Skeletal muscle satellite cell (primary cell): ENCODE results near the gene AGA.
A peak's percentile ranks its signal among the peaks of the same experiment; 100 is the strongest.

Experiments
- H3K27me3 ChIP-seq: 2 replicates; pipeline ENCODE4 v1.7.0; 2013; ENCODE audit warnings: low read length; ENCODE audit not compliant: control insufficient read depth, insufficient read depth
- H3K36me3 ChIP-seq: 2 replicates; pipeline ENCODE4 v1.7.0; 2013; ENCODE audit warnings: mild to moderate bottlenecking, control low read depth, low read length; ENCODE audit not compliant: insufficient read depth
- H3K4me1 ChIP-seq: 2 replicates; pipeline ENCODE4 v1.7.0; 2013; ENCODE audit warnings: low read length; ENCODE audit not compliant: control insufficient read depth, insufficient read depth
- H3K4me2 ChIP-seq: 2 replicates; pipeline ENCODE4 v1.7.0; 2013; ENCODE audit warnings: mild to moderate bottlenecking, low read length
- H3K4me3 ChIP-seq: 2 replicates; pipeline ENCODE4 v1.7.0; 2013; ENCODE audit warnings: low read length
- H3K9ac ChIP-seq: 2 replicates; pipeline ENCODE4 v1.7.0; 2013; ENCODE audit warnings: mild to moderate bottlenecking, low read depth, low read length, moderate library complexity
- H3K9me3 ChIP-seq: replicated peaks from 2 replicates; pipeline ENCODE4 v1.7.0; 2013; ENCODE audit warnings: mild to moderate bottlenecking, control low read depth, low read length

AGA gene

DNA sequence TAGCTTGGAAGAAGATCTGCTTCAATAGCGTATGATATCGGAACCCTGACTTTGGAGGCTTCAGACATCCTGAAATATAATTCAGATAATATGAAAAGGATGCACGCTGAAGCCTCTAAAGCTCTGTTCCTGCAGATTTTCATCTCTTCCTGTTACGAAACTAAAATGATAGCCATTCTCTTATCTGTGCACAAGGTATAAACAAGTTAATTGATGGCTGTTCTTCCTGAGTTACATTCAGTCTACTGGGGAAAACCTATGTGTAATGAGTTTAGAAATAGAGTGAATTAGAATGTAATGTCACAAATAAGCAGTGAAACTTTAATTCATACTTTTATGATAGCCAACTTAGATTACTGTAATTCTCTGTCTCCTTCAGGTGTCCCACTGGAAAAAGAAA is 36.8 kb upstream of the AGA start:
- Histone ChIP-seq H3K9ac (no peak overlapping the region), H3K27me3 (no peaks in the 10 kb centered on the region), H3K36me3 (no peaks in the 10 kb centered on the region), H3K9me3 (no peaks in the 10 kb centered on the region), H3K4me1 (peaks cover 7% of the 10 kb centered on the region), H3K4me3 (no peak overlapping the region), H3K4me2 (no peak overlapping the region)

DNA sequence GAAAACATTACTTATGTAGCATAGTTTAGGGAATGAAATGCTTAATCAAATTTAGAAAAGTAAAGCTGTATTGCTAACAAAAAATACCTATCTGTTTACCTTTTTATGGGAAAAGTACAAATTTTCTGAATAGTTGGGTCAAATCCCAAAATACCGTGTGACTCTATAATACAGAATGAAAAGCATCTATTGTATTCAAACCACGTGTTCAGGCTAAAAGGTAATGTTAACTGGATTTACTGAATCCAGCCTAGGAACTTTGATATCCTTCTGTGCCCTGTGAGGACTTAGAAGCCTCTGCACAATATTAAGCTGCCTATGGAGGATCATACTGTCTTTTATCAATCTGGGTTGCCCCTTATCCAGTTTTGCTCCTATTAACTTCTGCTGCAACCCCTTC is 36.3 kb upstream of the AGA start:
- no peaks in the 10 kb centered on the region for H3K36me3 ChIP-seq
- H3K4me3 ChIP-seq, result no peak overlapping the region
- peaks cover 4% of the 10 kb centered on the region for H3K4me1 ChIP-seq
- H3K27me3 ChIP-seq, result no peaks in the 10 kb centered on the region
- no peaks in the 10 kb centered on the region for H3K9me3 ChIP-seq
- no peak overlapping the region for H3K4me2 ChIP-seq
- no peak overlapping the region for H3K9ac ChIP-seq

DNA sequence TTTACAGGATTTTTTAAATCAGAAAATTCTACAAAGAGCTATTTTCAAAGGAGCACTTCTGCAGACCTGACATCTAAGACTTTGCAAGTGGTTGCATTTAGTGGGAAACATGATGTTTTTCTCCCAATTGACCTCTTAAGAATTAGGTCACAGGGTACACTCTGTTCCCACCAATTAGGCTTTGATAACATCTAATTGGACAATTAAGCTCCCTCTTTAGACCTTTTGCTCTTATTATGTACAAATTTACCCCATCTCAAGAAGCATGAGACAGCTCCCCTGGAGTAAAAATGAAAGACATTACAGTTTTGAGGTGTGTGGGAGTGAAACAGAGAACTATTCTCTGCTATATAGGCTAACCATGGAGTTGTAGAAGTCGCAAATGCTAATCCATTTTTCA is 31.8 kb upstream of the AGA start:
- Histone ChIP-seq H3K4me1 (no peaks in the 10 kb centered on the region), H3K4me2 (no peak overlapping the region), H3K36me3 (no peaks in the 10 kb centered on the region), H3K27me3 (no peaks in the 10 kb centered on the region), H3K9ac (no peak overlapping the region), H3K9me3 (no peaks in the 10 kb centered on the region), H3K4me3 (no peak overlapping the region)

DNA sequence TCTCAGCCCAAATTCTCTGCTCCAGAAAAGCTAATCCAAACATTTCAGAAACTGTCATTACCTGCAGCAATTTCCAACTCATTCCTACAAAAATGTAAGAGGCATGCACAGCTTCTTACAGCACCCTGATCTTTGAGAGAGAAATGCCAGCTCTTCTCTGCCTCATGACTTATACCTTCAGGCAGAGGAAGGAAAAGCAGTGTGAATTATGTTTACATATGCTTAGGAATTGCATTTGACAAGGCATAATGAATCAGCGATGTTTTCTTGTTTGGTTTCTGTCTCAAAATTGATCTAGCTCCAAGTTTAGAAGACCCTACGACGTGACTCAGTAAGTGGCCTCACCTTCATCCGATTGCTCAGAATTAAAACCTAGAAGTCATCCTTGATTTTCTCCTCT is 21.8 kb upstream of the AGA start:
- no peaks in the 10 kb centered on the region for H3K9me3 ChIP-seq
- H3K4me1 ChIP-seq, result no peaks in the 10 kb centered on the region
- no peaks in the 10 kb centered on the region for H3K27me3 ChIP-seq

DNA sequence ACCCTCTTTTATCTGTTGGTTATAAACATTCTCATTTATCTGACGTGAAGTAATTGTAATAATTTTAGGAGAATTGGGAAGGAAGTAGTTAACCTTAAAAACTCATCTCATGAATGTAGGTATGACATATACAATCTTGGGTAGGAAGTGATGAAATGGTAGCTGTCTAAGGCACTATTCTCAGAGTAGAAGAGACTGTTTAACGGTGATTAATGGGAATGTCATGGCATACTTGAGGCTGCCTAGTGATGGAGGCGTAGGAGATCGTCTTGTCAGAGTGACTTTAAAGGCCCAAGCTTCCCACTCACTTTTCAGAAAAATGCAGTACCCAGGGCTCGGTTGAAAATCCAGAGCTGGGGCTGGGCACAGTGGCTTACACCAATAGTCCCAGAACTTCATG is 19.4 kb upstream of the AGA start:
- Histone ChIP-seq H3K4me1 (no peaks in the 10 kb centered on the region), H3K4me3 (no peak overlapping the region), H3K9me3 (no peaks in the 10 kb centered on the region), H3K27me3 (no peaks in the 10 kb centered on the region), H3K9ac (no peak overlapping the region), H3K4me2 (no peak overlapping the region), H3K36me3 (no peaks in the 10 kb centered on the region)

More for the DNA sequence above, 21.8 kb upstream of the AGA start:
- H3K4me2 ChIP-seq, result no peak overlapping the region
- no peak overlapping the region for H3K9ac ChIP-seq
- no peaks in the 10 kb centered on the region for H3K36me3 ChIP-seq
- no peak overlapping the region for H3K4me3 ChIP-seq

DNA sequence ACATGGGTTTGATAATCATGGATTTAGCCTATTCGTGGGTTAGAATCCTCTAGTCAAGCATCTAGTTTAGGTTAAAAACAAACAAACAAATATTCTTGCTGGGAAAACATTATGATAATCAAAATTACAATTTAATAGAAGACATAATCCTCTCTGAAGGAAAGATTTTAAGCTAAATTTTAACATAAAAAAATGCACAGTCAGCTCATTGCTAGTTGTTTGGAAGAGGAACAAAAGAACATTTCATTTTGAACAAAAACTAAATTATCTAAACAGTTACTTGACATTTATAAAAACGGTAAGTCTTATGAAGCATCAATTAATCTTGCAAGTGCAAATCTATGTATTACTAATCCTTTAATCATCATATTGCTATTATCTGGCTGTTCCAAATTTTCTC is 18.2 kb upstream of the AGA start:
- Histone ChIP-seq H3K27me3 (no peaks in the 10 kb centered on the region), H3K9ac (no peak overlapping the region), H3K9me3 (no peaks in the 10 kb centered on the region), H3K36me3 (no peaks in the 10 kb centered on the region), H3K4me1 (peaks cover 4% of the 10 kb centered on the region), H3K4me3 (no peak overlapping the region), H3K4me2 (no peak overlapping the region)

DNA sequence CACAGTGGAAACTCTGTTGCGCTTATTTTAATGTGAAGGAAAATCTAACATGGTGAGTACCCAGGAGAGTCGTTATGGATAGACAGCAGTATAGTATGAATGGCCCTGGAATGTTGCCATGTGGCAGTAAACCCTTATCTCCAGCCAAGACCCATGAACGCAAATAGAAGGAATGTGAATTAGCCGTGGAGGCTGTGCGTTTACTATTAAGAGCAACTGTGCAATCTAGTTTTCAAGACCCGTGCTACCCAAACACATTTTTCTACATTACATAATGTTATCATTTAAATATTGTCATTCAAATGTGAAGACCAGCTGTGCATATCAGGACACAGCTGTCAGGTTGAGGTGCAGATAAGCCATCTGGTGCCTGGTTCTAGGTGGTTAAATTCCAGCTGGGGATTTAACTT is 13.3 kb upstream of the AGA start:
- H3K9ac ChIP-seq, result no peak overlapping the region
- peak overlapping the region; percentile 28 for H3K4me2 ChIP-seq
- H3K36me3 ChIP-seq, result no peaks in the 10 kb centered on the region
- no peaks in the 10 kb centered on the region for H3K9me3 ChIP-seq
- no peak overlapping the region for H3K4me3 ChIP-seq
- peaks cover 5% of the 10 kb centered on the region for H3K4me1 ChIP-seq
- H3K27me3 ChIP-seq, result no peaks in the 10 kb centered on the region

DNA sequence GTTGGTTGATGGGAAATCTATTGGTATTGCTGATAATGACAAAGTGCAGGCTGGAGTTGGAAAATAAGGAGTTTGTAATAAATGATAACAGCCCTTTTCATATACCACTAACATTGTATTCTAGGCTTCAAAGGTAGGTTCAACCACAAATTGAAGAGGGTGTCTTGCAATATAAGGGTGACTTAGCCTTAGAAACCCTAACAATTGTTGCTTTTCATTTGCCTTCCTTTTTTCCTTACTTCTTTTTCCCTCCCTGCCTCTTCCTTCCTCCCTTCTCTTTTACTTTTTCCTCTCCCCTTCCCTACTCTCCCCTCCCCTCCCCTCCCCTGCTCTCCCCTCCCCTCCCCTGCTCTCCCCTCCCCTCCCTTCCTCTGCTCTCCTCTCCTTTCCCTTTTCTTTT is 10.9 kb upstream of the AGA start:
- no peak overlapping the region for H3K4me2 ChIP-seq
- no peaks in the 10 kb centered on the region for H3K9me3 ChIP-seq
- no peak overlapping the region for H3K4me3 ChIP-seq
- no peak overlapping the region for H3K9ac ChIP-seq
- peaks cover 15% of the 10 kb centered on the region for H3K4me1 ChIP-seq
- no peaks in the 10 kb centered on the region for H3K36me3 ChIP-seq
- no peaks in the 10 kb centered on the region for H3K27me3 ChIP-seq

DNA sequence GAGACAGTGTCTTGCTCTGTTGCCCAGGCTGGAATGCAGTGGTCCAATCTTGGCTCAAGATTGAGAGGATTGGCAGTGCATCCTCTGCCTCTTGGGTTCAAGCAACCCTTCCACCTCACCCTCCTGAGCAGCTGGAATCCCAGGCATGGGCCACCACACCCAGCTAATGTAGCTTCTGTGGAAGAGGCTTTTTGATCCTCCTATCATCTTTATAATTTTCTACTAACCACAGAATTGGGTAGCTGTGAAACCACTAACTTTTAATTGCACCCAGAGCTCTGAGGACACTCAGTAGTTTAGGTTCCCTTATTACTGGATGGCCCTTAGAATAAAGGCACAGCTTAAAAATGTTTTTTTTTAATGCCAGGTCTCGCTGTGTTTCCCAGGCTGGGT is 8.9 kb upstream of the AGA start:
- no peak overlapping the region for H3K4me3 ChIP-seq
- H3K4me1 ChIP-seq, result peaks cover 15% of the 10 kb centered on the region
- no peaks in the 10 kb centered on the region for H3K9me3 ChIP-seq
- H3K27me3 ChIP-seq, result no peaks in the 10 kb centered on the region
- no peaks in the 10 kb centered on the region for H3K36me3 ChIP-seq
- H3K4me2 ChIP-seq, result no peak overlapping the region
- no peak overlapping the region for H3K9ac ChIP-seq

DNA sequence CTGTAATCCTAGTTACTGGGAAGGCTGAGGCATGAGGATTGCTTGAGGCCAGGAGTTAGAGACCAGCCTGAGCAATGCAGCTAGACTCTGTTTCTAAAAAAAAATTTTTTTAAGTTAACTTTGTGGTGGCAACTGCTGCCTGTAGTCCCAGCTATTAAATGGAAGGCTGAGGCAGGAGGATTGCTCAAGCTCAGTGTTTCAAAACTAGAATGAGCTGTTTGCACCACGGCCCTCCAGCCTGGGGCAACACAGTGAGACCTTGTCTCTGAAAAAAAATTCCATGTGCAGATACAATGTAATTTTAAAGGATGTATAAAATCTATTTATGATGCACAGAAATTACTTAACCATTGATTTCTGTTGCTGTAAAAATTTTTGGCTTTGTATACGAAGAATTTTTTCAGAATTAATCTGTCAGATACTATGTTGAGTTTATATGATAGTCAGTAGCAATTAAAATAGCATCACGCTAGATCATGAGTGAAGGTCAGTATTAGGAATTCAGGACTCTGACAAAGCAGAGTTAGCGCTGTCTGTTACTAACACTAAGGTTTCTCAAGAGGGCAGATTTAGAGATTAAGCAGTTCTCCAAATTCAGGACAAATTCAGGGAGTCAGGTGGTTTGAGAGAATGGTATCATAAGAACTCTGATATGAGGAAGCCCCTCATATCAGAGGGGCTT is 8.3 kb upstream of the AGA start:
- Histone ChIP-seq H3K9me3 (no peaks in the 10 kb centered on the region), H3K9ac (no peak overlapping the region), H3K36me3 (no peaks in the 10 kb centered on the region), H3K27me3 (no peaks in the 10 kb centered on the region), H3K4me3 (no peak overlapping the region), H3K4me1 (peaks cover 12% of the 10 kb centered on the region), H3K4me2 (no peak overlapping the region)

DNA sequence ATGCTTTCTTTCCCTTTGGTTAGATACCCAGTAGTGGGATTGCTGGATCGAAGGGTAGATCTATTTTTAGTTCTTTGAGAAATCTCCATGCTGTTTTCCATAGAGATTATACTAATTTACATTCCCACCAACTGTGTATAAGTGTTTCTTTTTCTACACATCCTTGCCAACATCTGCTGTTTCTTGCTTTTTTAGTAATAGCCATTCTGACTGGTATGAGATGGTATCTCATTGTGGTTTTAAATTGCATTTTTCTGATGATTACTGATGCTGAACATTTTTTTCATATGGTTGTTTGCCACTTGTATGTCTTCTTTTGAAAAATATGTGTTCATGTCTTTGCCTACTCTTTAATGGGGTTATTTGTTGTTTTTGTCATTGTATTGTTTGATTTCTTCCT is 6.6 kb upstream of the AGA start:
- Histone ChIP-seq H3K27me3 (no peaks in the 10 kb centered on the region), H3K4me3 (no peak overlapping the region), H3K4me2 (peak overlapping the region; percentile 39), H3K4me1 (peaks cover 10% of the 10 kb centered on the region), H3K36me3 (no peaks in the 10 kb centered on the region), H3K9me3 (no peaks in the 10 kb centered on the region), H3K9ac (peak overlapping the region; percentile 14)

DNA sequence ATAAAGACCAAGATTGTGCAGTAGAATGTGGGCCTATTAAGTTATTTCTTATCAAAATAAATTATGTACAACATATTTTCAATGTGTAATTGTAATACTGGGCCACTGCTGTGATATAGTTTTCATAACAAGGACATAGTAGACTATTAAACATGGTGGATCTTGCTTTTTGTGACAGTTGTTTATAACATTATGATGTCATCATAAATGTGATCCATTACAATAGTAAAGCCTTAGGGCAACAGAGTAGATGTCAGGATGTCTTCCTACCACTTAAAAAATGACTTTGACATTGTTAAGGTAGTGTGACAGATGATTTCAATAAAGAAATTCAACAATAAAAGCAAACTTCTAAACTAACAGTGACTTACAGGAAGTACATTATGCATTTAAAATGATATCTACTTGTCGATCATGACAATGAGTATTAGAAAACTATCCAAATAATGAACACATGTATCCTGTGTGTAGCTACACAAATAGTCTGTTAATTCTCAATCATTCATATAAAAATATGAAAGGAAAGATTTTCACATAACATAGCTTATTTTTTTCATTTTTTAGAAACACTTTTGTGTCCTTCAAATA is 5.3 kb upstream of the AGA start:
- no peaks in the 10 kb centered on the region for H3K36me3 ChIP-seq

More for the DNA sequence above, 5.3 kb upstream of the AGA start:
- no peaks in the 10 kb centered on the region for H3K9me3 ChIP-seq
- no peak overlapping the region for H3K4me2 ChIP-seq
- H3K27me3 ChIP-seq, result no peaks in the 10 kb centered on the region
- peaks cover 15% of the 10 kb centered on the region for H3K4me1 ChIP-seq
- H3K4me3 ChIP-seq, result no peak overlapping the region
- H3K9ac ChIP-seq, result no peak overlapping the region
